ENCODE measurements around the gene ABHD17A. TPM values are rescaled to one million over a fixed set of nuclear protein-coding genes. Genes with fewer than 3 reads are reported as not detected.
"Not testable (repeated sequence)": the region's sequence is repeated elsewhere in the genome, so short reads cannot be mapped to it uniquely, and the experiment has no call there.

The ABHD17A gene
- total and polyA plus RNA-seq, 2 of the 8 experiments (the other 6 are each of a cell fraction or from before 2014, with no cell fraction given), result 41.2 to 87.4 TPM

GRCh38 chr19:1875265-1875645, 10.0 kb downstream of the ABHD17A start:
- DNase-seq (ENCODE audit: low read depth in 1 of 2, low spot score in 2 of 2); H2BK120ac ChIP-seq (replicated peaks; ENCODE audit: low read depth, low read length); H2BK12ac ChIP-seq (ENCODE audit: low read depth, low read length); H4K20me1 ChIP-seq (replicated peaks in 1 of 2; ENCODE audit: control insufficient read depth in 1 of 2, insufficient read depth in 2 of 2, low read length in 2 of 2); H3K36me3 ChIP-seq (ENCODE audit: control insufficient read depth in 2 of 4, insufficient read depth in 4 of 4, low read length in 3 of 4); H3K27ac ChIP-seq (ENCODE audit: low read depth, low read length); H3K23ac ChIP-seq (ENCODE audit: insufficient read length); H3K18ac ChIP-seq (ENCODE audit: extremely low read depth, low read length); H3K56ac ChIP-seq (replicated peaks; ENCODE audit: insufficient read length, low read depth, low read length); H4K5ac ChIP-seq (ENCODE audit: insufficient read length, low read depth, low read length); H4K8ac ChIP-seq (ENCODE audit: extremely low read depth, insufficient read depth, low read length); H4K91ac ChIP-seq (replicated peaks; ENCODE audit: insufficient read length, low read length); H2BK5ac ChIP-seq (ENCODE audit: low read depth, low read length); H3K14ac ChIP-seq (ENCODE audit: insufficient read length); H3K4ac ChIP-seq (replicated peaks; ENCODE audit: insufficient read length, low read depth, low read length); H3K4me1 ChIP-seq (replicated peaks in 1 of 4; ENCODE audit: control insufficient read depth in 3 of 4, insufficient read depth in 4 of 4, low read length in 3 of 4); H3K9me3 ChIP-seq (ENCODE audit: insufficient read depth in 2 of 2, low read depth in 1 of 2, low read length in 1 of 2); H2BK20ac ChIP-seq (ENCODE audit: low read length); H2AFZ ChIP-seq (ENCODE audit: low read length); H2AK5ac ChIP-seq (ENCODE audit: low read depth, low read length); H3K27me3 ChIP-seq (replicated peaks in 1 of 4; ENCODE audit: control insufficient read depth in 3 of 4, extremely low read depth in 1 of 4, insufficient read depth in 3 of 4, low read length in 3 of 4); H2BK15ac ChIP-seq (ENCODE audit: low read length); H3K79me1 ChIP-seq (ENCODE audit: low read depth, low read length): not testable (repeated sequence)
- peak; percentile 42 for FAIRE-seq
- Histone ChIP-seq H3K23me2 (ENCODE audit: low read depth, low read length) (peaks cover 14% of the 10 kb centered on the region), H3K79me2 (ENCODE audit: control insufficient read depth in 1 of 2, insufficient read depth in 2 of 2, low read length in 2 of 2) (peaks cover 0 to 33% of the 10 kb centered on the region in 2 experiments; a peak in 3 of 4 replicates), H3K4me3 (ENCODE audit: extremely low read depth in 1 of 4, insufficient read depth in 2 of 4, low read depth in 3 of 4, low read length in 4 of 4) (peak overlapping the region; percentile 86 to 91 (median 88)), H3K4me2 (ENCODE audit: insufficient read depth in 1 of 2, low read depth in 2 of 2, low read length in 2 of 2) (peak overlapping the region; percentile 89 to 99), H3K9ac (replicated peaks in 1 of 4; ENCODE audit: extremely low read depth in 1 of 4, low read depth in 3 of 4, low read length in 3 of 4) (peak overlapping the region; percentile 39 to 78 (median 75))
- 9% methylated on average over 11 of the region's 11 CpGs; no CpG with 5 or more reads in 1 of the 2 experiments for WGBS, 2 experiments (ENCODE audit: extremely low coverage in 1 of 2, insufficient coverage in 1 of 2, insufficient read length in 1 of 2, insufficient replicate concordance in 2 of 2, low coverage in 1 of 2, low lambda C conversion rate in 2 of 2, missing lambda C conversion rate in 1 of 2)
- CTCF ChIA-PET (ENCODE audit: partially characterized antibody), result interaction anchor here (0.7 to 2.4 kb wide), 5 partner anchors 11 to 31 kb away, joined by 3 to 12 read pairs (median 5); partner anchors contain the start of genes ADAT3 and SCAMP4
- POLR2A ChIA-PET (ENCODE audit: partially characterized antibody), result interaction anchor here (0.9 to 2.6 kb wide), 6 partner anchors 9 to 29 kb away, joined by 3 to 13 read pairs (median 6); partner anchors contain the start of gene ABHD17A
